ENCODE data around the gene ERBB3.
"Not testable (repeated sequence)": the region's sequence is repeated elsewhere in the genome, so short reads cannot be mapped to it uniquely, and the experiment has no call there.

ERBB3 gene

GRCh38 chr12:56042843-56043242, 37.1 kb upstream of the ERBB3 start:
- no peaks in the 10 kb centered on the region for H3K4me1 ChIP-seq (ENCODE audit: insufficient read depth, poor library complexity, severe bottlenecking)
- H3K9me3 ChIP-seq (ENCODE audit: severe bottlenecking), result no peaks in the 10 kb centered on the region
- peak overlapping the region; percentile 84 for H3K4me3 ChIP-seq (ENCODE audit: severe bottlenecking)
- H3K36me3 ChIP-seq (ENCODE audit: low read depth), result peaks cover 37% of the 10 kb centered on the region
- no peaks in the 10 kb centered on the region for H3K27me3 ChIP-seq (ENCODE audit: insufficient read depth, poor library complexity, severe bottlenecking)
- no peak for ATAC-seq (ENCODE audit: low read depth)
- TF ChIP-seq, protein P1, sequence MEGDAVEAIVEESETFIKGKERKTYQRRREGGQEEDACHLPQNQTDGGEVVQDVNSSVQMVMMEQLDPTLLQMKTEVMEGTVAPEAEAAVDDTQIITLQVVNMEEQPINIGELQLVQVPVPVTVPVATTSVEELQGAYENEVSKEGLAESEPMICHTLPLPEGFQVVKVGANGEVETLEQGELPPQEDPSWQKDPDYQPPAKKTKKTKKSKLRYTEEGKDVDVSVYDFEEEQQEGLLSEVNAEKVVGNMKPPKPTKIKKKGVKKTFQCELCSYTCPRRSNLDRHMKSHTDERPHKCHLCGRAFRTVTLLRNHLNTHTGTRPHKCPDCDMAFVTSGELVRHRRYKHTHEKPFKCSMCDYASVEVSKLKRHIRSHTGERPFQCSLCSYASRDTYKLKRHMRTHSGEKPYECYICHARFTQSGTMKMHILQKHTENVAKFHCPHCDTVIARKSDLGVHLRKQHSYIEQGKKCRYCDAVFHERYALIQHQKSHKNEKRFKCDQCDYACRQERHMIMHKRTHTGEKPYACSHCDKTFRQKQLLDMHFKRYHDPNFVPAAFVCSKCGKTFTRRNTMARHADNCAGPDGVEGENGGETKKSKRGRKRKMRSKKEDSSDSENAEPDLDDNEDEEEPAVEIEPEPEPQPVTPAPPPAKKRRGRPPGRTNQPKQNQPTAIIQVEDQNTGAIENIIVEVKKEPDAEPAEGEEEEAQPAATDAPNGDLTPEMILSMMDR (IDR thresholded peaks at IDR 0.05; ENCODE audit: poor library complexity, severe bottlenecking), result no peak
- no peak for DNase-seq (ENCODE audit: low spot score)
- H3K27ac ChIP-seq (ENCODE audit: poor library complexity, severe bottlenecking), result peak overlapping the region; percentile 64

- H3K27me3 ChIP-seq (ENCODE audit: insufficient read depth, poor library complexity, severe bottlenecking), result no peaks in the 10 kb centered on the region
- no peak for DNase-seq (ENCODE audit: low spot score)
- H3K36me3 ChIP-seq (ENCODE audit: low read depth), result peaks cover 37% of the 10 kb centered on the region
- TF ChIP-seq, protein P1 (IDR thresholded peaks at IDR 0.05; ENCODE audit: poor library complexity, severe bottlenecking), result no peak
- H3K4me1 ChIP-seq (ENCODE audit: insufficient read depth, poor library complexity, severe bottlenecking), result no peaks in the 10 kb centered on the region
- ATAC-seq (ENCODE audit: low read depth), result no peak
- no peak overlapping the region for H3K4me3 ChIP-seq (ENCODE audit: severe bottlenecking)
- no peaks in the 10 kb centered on the region for H3K9me3 ChIP-seq (ENCODE audit: severe bottlenecking)
- H3K27ac ChIP-seq (ENCODE audit: poor library complexity, severe bottlenecking), result peak overlapping the region; percentile 19
Measured at GRCh38 chr12:56046027-56046780, 33.8 kb upstream of the ERBB3 start.

- no peaks in the 10 kb centered on the region for H3K4me1 ChIP-seq (ENCODE audit: insufficient read depth, poor library complexity, severe bottlenecking)
- H3K4me3 ChIP-seq (ENCODE audit: severe bottlenecking), result no peak overlapping the region
- TF ChIP-seq, protein P1 (IDR thresholded peaks at IDR 0.05; ENCODE audit: poor library complexity, severe bottlenecking), result no peak
- no peak for ATAC-seq (ENCODE audit: low read depth)
- no peak for DNase-seq (ENCODE audit: low spot score)
- H3K27ac ChIP-seq (ENCODE audit: poor library complexity, severe bottlenecking), result no peak overlapping the region
- H3K9me3 ChIP-seq (ENCODE audit: severe bottlenecking), result no peaks in the 10 kb centered on the region
- H3K27me3 ChIP-seq (ENCODE audit: insufficient read depth, poor library complexity, severe bottlenecking), result no peaks in the 10 kb centered on the region
- no peaks in the 10 kb centered on the region for H3K36me3 ChIP-seq (ENCODE audit: low read depth)
Measured at GRCh38 chr12:56053407-56053893, 26.5 kb upstream of the ERBB3 start.

GRCh38 chr12:56059964-56060363, 20.0 kb upstream of the ERBB3 start:
- peaks cover 11% of the 10 kb centered on the region for H3K4me1 ChIP-seq (ENCODE audit: insufficient read depth, poor library complexity, severe bottlenecking)
- H3K27ac ChIP-seq (ENCODE audit: poor library complexity, severe bottlenecking); H3K27me3 ChIP-seq (ENCODE audit: insufficient read depth, poor library complexity, severe bottlenecking); DNase-seq (ENCODE audit: low spot score); H3K36me3 ChIP-seq (ENCODE audit: low read depth); H3K9me3 ChIP-seq (ENCODE audit: severe bottlenecking); H3K4me3 ChIP-seq (ENCODE audit: severe bottlenecking): not testable (repeated sequence)
- peak; percentile 64 for ATAC-seq (ENCODE audit: low read depth)

DNA sequence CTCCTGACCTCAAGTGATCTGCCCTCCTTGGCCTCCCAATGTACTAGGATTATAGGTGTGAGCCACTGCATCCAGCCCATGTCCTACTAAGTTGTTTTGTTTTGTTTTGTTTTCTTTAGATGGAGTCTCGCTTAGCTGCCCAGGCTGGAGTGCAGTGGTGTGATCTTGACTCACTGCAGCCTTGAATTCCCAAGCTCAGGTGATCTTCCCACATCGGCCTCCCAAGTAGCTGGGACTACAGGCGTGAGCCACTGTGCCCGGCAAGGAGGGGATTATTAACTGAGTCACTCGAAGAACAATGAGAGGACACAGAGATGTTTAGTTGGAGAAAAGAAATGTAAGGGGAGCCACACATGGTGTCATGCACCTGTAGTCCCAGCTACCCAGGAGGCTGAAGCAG, 18.0 kb upstream of the ERBB3 start:
- Histone ChIP-seq H3K9me3 (ENCODE audit: severe bottlenecking) (no peaks in the 10 kb centered on the region), H3K27me3 (ENCODE audit: insufficient read depth, poor library complexity, severe bottlenecking) (no peaks in the 10 kb centered on the region), H3K36me3 (ENCODE audit: low read depth) (no peaks in the 10 kb centered on the region), H3K27ac (ENCODE audit: poor library complexity, severe bottlenecking) (peak overlapping the region; percentile 47), H3K4me1 (ENCODE audit: insufficient read depth, poor library complexity, severe bottlenecking) (peaks cover 11% of the 10 kb centered on the region), H3K4me3 (ENCODE audit: severe bottlenecking) (no peak overlapping the region)
- no peak for DNase-seq (ENCODE audit: low spot score)
- TF ChIP-seq, protein P1 (IDR thresholded peaks at IDR 0.05; ENCODE audit: poor library complexity, severe bottlenecking), result no peak
- ATAC-seq (ENCODE audit: low read depth), result no peak; the same call in 2 of the 3 replicates
